DND-41 (cell line): ENCODE data around the gene ASXL2.

Experiments used
- CTCF ChIP-seq: IDR thresholded peaks from 2 replicates; pipeline ENCODE4 v1.5.1; 2012; ENCODE audit warnings: borderline replicate concordance, low read length, moderate library complexity, mild to moderate bottlenecking; ENCODE audit not compliant: poor library complexity, severe bottlenecking; ENCODE audit errors: extremely low read depth
- EZH2 ChIP-seq: IDR thresholded peaks from 3 replicates; pipeline ENCODE4 v1.6.1; 2012; ENCODE audit warnings: borderline replicate concordance, low read depth, mild to moderate bottlenecking, moderate library complexity, low read length, inconsistent platforms; ENCODE audit not compliant: severe bottlenecking

- TF ChIP-seq CTCF (no peak), EZH2 (no peak)
Measured at GRCh38 chr2:25724756-25725155, 153.5 kb downstream of the ASXL2 start.
